DOHH2 (cell line): ENCODE data around the gene ST7.

ENCODE experiments used
- EZH2phosphoT487 ChIP-seq: fragments of 200-600 bp; sonication (generic); IDR thresholded peaks from 2 replicates; pipeline ENCODE4 v1.6.1; 2017; ENCODE audit warnings: borderline replicate concordance, mild to moderate bottlenecking, antibody characterized with exemption, low read length, moderate library complexity, mixed read lengths
- TF ChIP-seq, protein P1 (sequence below): fragments of 200-600 bp; sonication (generic); IDR thresholded peaks from one replicate; pipeline ENCODE4 v1.5.1; 2014; ENCODE audit warnings: antibody characterized with exemption, mild to moderate bottlenecking, low read depth, low read length; ENCODE audit not compliant: poor library complexity, severe bottlenecking

DNA sequence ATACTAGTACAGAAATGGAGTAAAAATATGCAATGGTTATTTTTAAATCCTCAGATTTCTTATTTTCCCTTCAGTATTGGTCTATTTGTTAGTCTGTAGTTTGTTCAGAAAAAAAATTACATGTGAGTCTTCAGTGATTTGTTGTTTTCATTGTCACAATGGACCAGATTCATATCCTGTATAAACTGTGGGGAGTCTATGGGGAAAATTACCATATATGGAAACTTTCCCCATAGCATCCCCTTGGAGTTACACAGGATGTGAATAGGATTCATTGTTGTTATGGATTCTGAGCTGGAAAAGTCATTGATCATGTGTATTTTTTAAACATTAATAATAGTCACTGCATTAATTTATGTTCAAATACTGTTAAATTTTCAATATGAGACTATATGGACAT is 72.6 kb downstream of the ST7 start:
- TF ChIP-seq, protein P1, sequence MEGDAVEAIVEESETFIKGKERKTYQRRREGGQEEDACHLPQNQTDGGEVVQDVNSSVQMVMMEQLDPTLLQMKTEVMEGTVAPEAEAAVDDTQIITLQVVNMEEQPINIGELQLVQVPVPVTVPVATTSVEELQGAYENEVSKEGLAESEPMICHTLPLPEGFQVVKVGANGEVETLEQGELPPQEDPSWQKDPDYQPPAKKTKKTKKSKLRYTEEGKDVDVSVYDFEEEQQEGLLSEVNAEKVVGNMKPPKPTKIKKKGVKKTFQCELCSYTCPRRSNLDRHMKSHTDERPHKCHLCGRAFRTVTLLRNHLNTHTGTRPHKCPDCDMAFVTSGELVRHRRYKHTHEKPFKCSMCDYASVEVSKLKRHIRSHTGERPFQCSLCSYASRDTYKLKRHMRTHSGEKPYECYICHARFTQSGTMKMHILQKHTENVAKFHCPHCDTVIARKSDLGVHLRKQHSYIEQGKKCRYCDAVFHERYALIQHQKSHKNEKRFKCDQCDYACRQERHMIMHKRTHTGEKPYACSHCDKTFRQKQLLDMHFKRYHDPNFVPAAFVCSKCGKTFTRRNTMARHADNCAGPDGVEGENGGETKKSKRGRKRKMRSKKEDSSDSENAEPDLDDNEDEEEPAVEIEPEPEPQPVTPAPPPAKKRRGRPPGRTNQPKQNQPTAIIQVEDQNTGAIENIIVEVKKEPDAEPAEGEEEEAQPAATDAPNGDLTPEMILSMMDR = no peak
- no peak for TF ChIP-seq EZH2phosphoT487
